IMR-90 (cell line): ENCODE data around the gene RAPGEF3. TPM values are rescaled to one million over a fixed set of nuclear protein-coding genes. Genes with fewer than 3 reads are reported as not detected.

Experiments
- ATAC-seq: fragments of 200-7000 bp; cut with Tn5 transposase; 2 replicates; pipeline ENCODE4 v1.9.1; 2020; ENCODE audit warnings: low read depth, mild to moderate bottlenecking, moderate library complexity
- BruUV-seq: library from RNA; stranded (reverse); fragments of 400-500 nt; replicated peaks from 2 replicates; lab custom pipeline; 2021; lab: Mats Ljungman, UMichigan
- CTCF ChIA-PET: fragments of 300-600 bp; formaldehyde crosslinking; extraction: SDS; loops from one replicate; lab custom pipeline; 2021; ENCODE audit warnings: antibody characterized with exemption; lab: Yijun Ruan, JAX
- POLR2A ChIA-PET: fragments of 300-600 bp; sonication (Branson Sonifier 250); formaldehyde crosslinking; loops from one replicate; lab custom pipeline; 2022; ENCODE audit warnings: antibody characterized with exemption; ENCODE audit not compliant: unreplicated experiment; lab: Charles Lee
- DNase-seq: peaks from one replicate; pipeline ENCODE4 v3.0.0; 2013
- H2AFZ ChIP-seq: replicated peaks from 2 replicates; pipeline ENCODE3; 2013; ENCODE audit warnings: low read length, mild to moderate bottlenecking; ENCODE audit not compliant: poor library complexity
- H2AK5ac ChIP-seq: 2 replicates; pipeline ENCODE4 v1.6.1; 2013; ENCODE audit warnings: low read depth, low read length, inconsistent platforms
- H2AK9ac ChIP-seq: replicated peaks from 2 replicates; pipeline ENCODE3; 2013; ENCODE audit warnings: mild to moderate bottlenecking, low read depth, low read length, moderate library complexity; ENCODE audit not compliant: poor library complexity
- H2BK120ac ChIP-seq: 2 replicates; pipeline ENCODE4 v1.6.1; 2013; ENCODE audit warnings: low read depth, low read length, inconsistent platforms
- H2BK15ac ChIP-seq: 3 replicates; pipeline ENCODE4 v1.6.1; 2013; ENCODE audit warnings: low read depth, low read length, inconsistent platforms
- H2BK20ac ChIP-seq: 2 replicates; pipeline ENCODE4 v1.6.1; 2013; ENCODE audit warnings: low read depth, mild to moderate bottlenecking, inconsistent platforms, low read length, moderate library complexity
- H2BK5ac ChIP-seq: 2 replicates; pipeline ENCODE4 v1.6.1; 2013; ENCODE audit warnings: mild to moderate bottlenecking, low read depth, low read length, inconsistent platforms; ENCODE audit not compliant: poor library complexity, severe bottlenecking
- H3K14ac ChIP-seq: replicated peaks from 2 replicates; pipeline ENCODE4 v1.6.1; 2013; ENCODE audit warnings: low read depth, low read length, inconsistent platforms
- H3K18ac ChIP-seq: 2 replicates; pipeline ENCODE4 v1.6.1; 2013; ENCODE audit warnings: low read depth, low read length, control low read depth
- H3K23ac ChIP-seq: 2 replicates; pipeline ENCODE4 v1.6.1; 2013; ENCODE audit warnings: low read depth, low read length, inconsistent platforms
- H3K27ac ChIP-seq: 2 replicates; pipeline ENCODE4 v1.5.1; 2013; ENCODE audit warnings: mild to moderate bottlenecking, control low read depth, low read length; ENCODE audit not compliant: insufficient read depth
- H3K27me3 ChIP-seq: 2 replicates; pipeline ENCODE4 v1.6.1; 2013; ENCODE audit warnings: low read length; ENCODE audit not compliant: control insufficient read depth, insufficient read depth
- H3K36me3 ChIP-seq: 2 replicates; pipeline ENCODE4 v1.6.1; 2013; ENCODE audit warnings: low read length, mixed read lengths; ENCODE audit not compliant: control insufficient read depth, insufficient read depth
- H3K4ac ChIP-seq: 2 replicates; pipeline ENCODE4 v1.6.1; 2013; ENCODE audit warnings: low read depth, low read length, inconsistent platforms
- H3K4me1 ChIP-seq: 2 replicates; pipeline ENCODE4 v1.6.1; 2013; ENCODE audit warnings: low read length, mixed read lengths; ENCODE audit not compliant: control insufficient read depth, insufficient read depth
- H3K4me2 ChIP-seq: 2 replicates; pipeline ENCODE4 v1.6.1; 2013; ENCODE audit warnings: low read depth, mild to moderate bottlenecking, control low read depth, low read length, moderate library complexity
- H3K4me3 ChIP-seq: 2 replicates; pipeline ENCODE4 v1.5.1; 2013; ENCODE audit warnings: low read depth, mild to moderate bottlenecking, control low read depth, low read length, moderate library complexity; ENCODE audit not compliant: insufficient read depth
- H3K56ac ChIP-seq: 2 replicates; pipeline ENCODE4 v1.6.1; 2013; ENCODE audit warnings: low read length, inconsistent platforms; ENCODE audit not compliant: insufficient read depth; ENCODE audit errors: extremely low read depth
- H3K79me1 ChIP-seq, 2 experiments: 2 replicates each; pipeline ENCODE4 v1.6.1; 2013; ENCODE audit warnings: low read length in 2 of 2, inconsistent platforms in 1 of 2, low read depth in 1 of 2
- H3K9ac ChIP-seq: 2 replicates; pipeline ENCODE4 v1.6.1; 2013; ENCODE audit warnings: low read depth, low read length, control low read depth
- H3K9me1 ChIP-seq: 2 replicates; pipeline ENCODE4 v1.6.1; 2013; ENCODE audit warnings: low read length, inconsistent platforms; ENCODE audit not compliant: insufficient read depth
- H3K9me3 ChIP-seq: 2 replicates; pipeline ENCODE4 v1.6.1; 2013; ENCODE audit warnings: low read length; ENCODE audit not compliant: control insufficient read depth, insufficient read depth
- H4K20me1 ChIP-seq: 2 replicates; pipeline ENCODE4 v1.6.1; 2013; ENCODE audit warnings: low read length, inconsistent platforms; ENCODE audit not compliant: insufficient read depth
- H4K5ac ChIP-seq: 2 replicates; pipeline ENCODE4 v1.6.1; 2013; ENCODE audit warnings: mild to moderate bottlenecking, low read depth, low read length, control low read depth
- H4K8ac ChIP-seq, 2 experiments: 2 replicates each; pipeline ENCODE4 v1.6.1; 2013; ENCODE audit warnings: low read depth in 2 of 2, low read length in 2 of 2, control low read depth in 1 of 2, inconsistent platforms in 1 of 2
- H4K91ac ChIP-seq: 2 replicates; pipeline ENCODE4 v1.6.1; 2013; ENCODE audit warnings: low read depth, low read length, inconsistent platforms; ENCODE audit not compliant: insufficient read depth
- CEBPB ChIP-seq: IDR thresholded peaks from 2 replicates; pipeline ENCODE4 v1.6.1; 2012; ENCODE audit warnings: low read depth, low read length, improper control_type of control experiment
- CTCF ChIP-seq: conservative IDR thresholded peaks from 2 replicates; pipeline ENCODE4 v1.5.1; 2012; ENCODE audit warnings: mild to moderate bottlenecking, low read depth, low read length, improper control_type of control experiment
- FOS ChIP-seq: fragments of 150-350 bp; IDR thresholded peaks from 2 replicates; pipeline ENCODE4 v1.6.1; 2016; ENCODE audit warnings: low read depth, low read length
- MAFK ChIP-seq: IDR thresholded peaks from 2 replicates; pipeline ENCODE4 v1.6.1; 2012; ENCODE audit warnings: low read depth, low read length, improper control_type of control experiment
- MXI1 ChIP-seq: IDR thresholded peaks from 2 replicates; pipeline ENCODE4 v1.6.1; 2012; ENCODE audit warnings: low read depth, mild to moderate bottlenecking, low read length, moderate library complexity, borderline replicate concordance
- RAD21 ChIP-seq: IDR thresholded peaks from 2 replicates; pipeline ENCODE4 v1.6.1; 2012; ENCODE audit warnings: low read length, improper control_type of control experiment
- RCOR1 ChIP-seq: IDR thresholded peaks from 2 replicates; pipeline ENCODE4 v1.6.1; 2012; ENCODE audit warnings: mild to moderate bottlenecking, low read length, improper control_type of control experiment; ENCODE audit not compliant: insufficient replicate concordance
- RFX5 ChIP-seq: IDR thresholded peaks from 2 replicates; pipeline ENCODE4 v1.8.0; 2012; ENCODE audit warnings: low read depth, mild to moderate bottlenecking, low read length, moderate library complexity
- SMC3 ChIP-seq: fragments of 150-350 bp; IDR thresholded peaks from 2 replicates; pipeline ENCODE4 v1.6.1; 2016; ENCODE audit warnings: low read depth, mild to moderate bottlenecking, antibody characterized with exemption, low read length, moderate library complexity
- USF2 ChIP-seq: fragments of 150-350 bp; IDR thresholded peaks from 2 replicates; pipeline ENCODE4 v1.6.1; 2017; ENCODE audit warnings: mild to moderate bottlenecking, antibody characterized with exemption, low read length, low read depth
- WGBS, 2 experiments: methylation state at CpG; one replicate each; pipeline versions ENCODE4 v1.1.5 to v1.1.7; 2013; ENCODE audit warnings: missing lambda C conversion rate in 2 of 2; ENCODE audit not compliant: insufficient read length in 1 of 2; ENCODE audit errors: extremely low coverage in 2 of 2; 5-methylcytosine and 5-hydroxymethylcytosine counted together
- dilution Hi-C: fragments of 300-500 bp; cut with HindIII; formaldehyde crosslinking; loops from one replicate; pipeline ENCODE4 v1.14.3; 2018; ENCODE audit warnings: low sequenced_read_pairs; ENCODE audit not compliant: unreplicated experiment
- in situ Hi-C: fragments of 300-500 bp; cut with MboI; formaldehyde crosslinking; loops from 3 replicates; pipeline ENCODE4 v1.14.3; 2019; ENCODE audit warnings: low sequenced_read_pairs, inconsistent platforms, mixed read lengths
- intact Hi-C: fragments of 100-400 bp; cut with micrococcal nuclease; formaldehyde crosslinking; loops from 2 replicates; pipeline ENCODE4 v1.10.0; 2022
- polyA plus RNA-seq, 3 experiments: library from polyadenylated mRNA; depleted of rRNA; stranded (reverse); fragments of >200 nt; gene quantifications; 2 replicates each; pipeline ENCODE4 v1.2.3, GENCODE V29; 2012; ENCODE audit warnings: low replicate concordance in 1 of 3
- total RNA-seq: library from RNA; depleted of rRNA; stranded (reverse); fragments of >200 nt; gene quantifications from 2 replicates; pipeline ENCODE4 v1.2.3, GENCODE V29; 2012

Gene RAPGEF3
- total and polyA plus RNA-seq, 2 of the 4 experiments (the other 2 are of a cell fraction), result 1.3 to 2.0 TPM

GRCh38 chr12:47807338-47807737, 48.7 kb upstream of the RAPGEF3 start:
- Histone ChIP-seq H3K4me2 (no peak overlapping the region), H3K4me1 (peaks cover 64% of the 10 kb centered on the region), H3K79me1 (peaks cover 8 to 90% of the 10 kb centered on the region in 2 experiments; a peak in 3 of 4 replicates), H3K27ac (no peak overlapping the region), H4K20me1 (peaks cover 99% of the 10 kb centered on the region), H3K4ac (no peak overlapping the region), H2AFZ (no peak overlapping the region), H3K4me3 (no peak overlapping the region), H4K91ac (no peak overlapping the region), H3K56ac (no peak overlapping the region), H3K14ac (no peak overlapping the region; the same call in 1 of the 2 replicates), H4K5ac (no peak overlapping the region), H2AK5ac (peak overlapping the region; percentile 29; the same call in 1 of the 2 replicates), H3K18ac (no peak overlapping the region), H2AK9ac (no peak overlapping the region), H3K23ac (no peak overlapping the region), H2BK15ac (no peak overlapping the region), H3K9me1 (peaks cover 41% of the 10 kb centered on the region), H3K9ac (no peak overlapping the region), H3K9me3 (no peaks in the 10 kb centered on the region), H4K8ac (peak overlapping the region in 1 of 2 experiments; percentile 3; a peak in 1 of 4 replicates), H3K36me3 (peaks cover 22% of the 10 kb centered on the region), H3K27me3 (no peaks in the 10 kb centered on the region), H2BK5ac (no peak overlapping the region), H2BK120ac (no peak overlapping the region), H2BK20ac (no peak overlapping the region)
- ChIA-PET CTCF (interaction anchor here (1.0 to 1.9 kb wide), 5 partner anchors 10 to 92 kb away, joined by 3 to 10 read pairs (median 5); no protein-coding TSS in a partner anchor), POLR2A (interaction anchor here (1.4 kb wide), 1 partner anchor 10 kb away, joined by 4 read pairs; no protein-coding TSS in a partner anchor)
- DNase-seq, result no peak
- dilution Hi-C loops, result no loop called here
- no TSS peak for BruUV-seq
- WGBS, 2 experiments, result no CpG with 5 or more reads among the region's 5 CpGs
- no peak for ATAC-seq
- TF ChIP-seq SMC3 (no peak), FOS (no peak), RCOR1 (no peak), USF2 (no peak), MAFK (no peak), RAD21 (no peak), CEBPB (no peak), CTCF (no peak), MXI1 (no peak), RFX5 (no peak)
- intact Hi-C loops, result no loop called here
- in situ Hi-C loops, result no loop called here
